Measurements from ENCODE around the gene LDLRAD2.

DNA sequence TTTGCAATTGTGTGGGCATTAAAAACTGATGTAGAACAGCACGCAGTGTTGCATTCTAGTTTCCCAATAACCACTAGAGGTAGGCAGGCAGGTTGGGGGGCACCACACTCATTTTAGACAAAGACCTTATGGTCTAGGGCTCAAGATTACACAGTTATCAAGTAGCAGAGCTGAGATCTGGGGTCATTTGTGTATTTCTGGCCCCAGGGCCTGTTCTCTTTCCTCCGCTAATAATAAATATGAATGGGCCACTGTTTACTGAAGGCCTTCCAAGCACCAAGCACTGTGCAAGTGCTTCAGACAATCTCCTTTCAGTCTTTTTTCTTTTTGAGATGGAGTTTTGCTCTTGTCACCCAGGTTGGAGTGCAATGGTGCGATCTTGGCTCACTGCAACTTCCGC lies 23.9 kb downstream of the LDLRAD2 start:
- TF ChIP-seq, protein P1, sequence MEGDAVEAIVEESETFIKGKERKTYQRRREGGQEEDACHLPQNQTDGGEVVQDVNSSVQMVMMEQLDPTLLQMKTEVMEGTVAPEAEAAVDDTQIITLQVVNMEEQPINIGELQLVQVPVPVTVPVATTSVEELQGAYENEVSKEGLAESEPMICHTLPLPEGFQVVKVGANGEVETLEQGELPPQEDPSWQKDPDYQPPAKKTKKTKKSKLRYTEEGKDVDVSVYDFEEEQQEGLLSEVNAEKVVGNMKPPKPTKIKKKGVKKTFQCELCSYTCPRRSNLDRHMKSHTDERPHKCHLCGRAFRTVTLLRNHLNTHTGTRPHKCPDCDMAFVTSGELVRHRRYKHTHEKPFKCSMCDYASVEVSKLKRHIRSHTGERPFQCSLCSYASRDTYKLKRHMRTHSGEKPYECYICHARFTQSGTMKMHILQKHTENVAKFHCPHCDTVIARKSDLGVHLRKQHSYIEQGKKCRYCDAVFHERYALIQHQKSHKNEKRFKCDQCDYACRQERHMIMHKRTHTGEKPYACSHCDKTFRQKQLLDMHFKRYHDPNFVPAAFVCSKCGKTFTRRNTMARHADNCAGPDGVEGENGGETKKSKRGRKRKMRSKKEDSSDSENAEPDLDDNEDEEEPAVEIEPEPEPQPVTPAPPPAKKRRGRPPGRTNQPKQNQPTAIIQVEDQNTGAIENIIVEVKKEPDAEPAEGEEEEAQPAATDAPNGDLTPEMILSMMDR (conservative IDR thresholded peaks at IDR 0.05; ENCODE audit: low read depth, low read length): no peak
- no peak for TF ChIP-seq EZH2phosphoT487 (IDR thresholded peaks at IDR 0.05; ENCODE audit: borderline replicate concordance, low read length)

All from PC-3 (cell line).